ENCODE data around the gene PANK1.

Gene PANK1

GRCh38 chr10:89666138-89666537 lies 21.1 kb upstream of the PANK1 start:
- no peak overlapping the region for H3K4me3 ChIP-seq (ENCODE audit: low read depth, low read length)
- in situ Hi-C loops (cut with HindIII; ENCODE audit: low sequenced_read_pairs), result no loop called here
- no peak for DNase-seq (ENCODE audit: low read depth, low spot score)
- TF ChIP-seq CTCF (IDR thresholded peaks at IDR 0.05; ENCODE audit: low read depth, low read length), result no peak

GRCh38 chr10:89665302-89665701 lies 20.3 kb upstream of the PANK1 start:
- TF ChIP-seq CTCF (IDR thresholded peaks at IDR 0.05; ENCODE audit: low read depth, low read length), result no peak
- in situ Hi-C loops (cut with HindIII; ENCODE audit: low sequenced_read_pairs), result no loop called here
- no peak overlapping the region for H3K4me3 ChIP-seq (ENCODE audit: low read depth, low read length)
- no peak for DNase-seq (ENCODE audit: low read depth, low spot score)

GRCh38 chr10:89664203-89664602 lies 19.2 kb upstream of the PANK1 start:
- in situ Hi-C loops (cut with HindIII; ENCODE audit: low sequenced_read_pairs), result no loop called here
- no peak for TF ChIP-seq CTCF (IDR thresholded peaks at IDR 0.05; ENCODE audit: low read depth, low read length)
- no peak for DNase-seq (ENCODE audit: low read depth, low spot score)
- H3K4me3 ChIP-seq (ENCODE audit: low read depth, low read length), result no peak overlapping the region

GRCh38 chr10:89663144-89663543 lies 18.1 kb upstream of the PANK1 start:
- TF ChIP-seq CTCF (IDR thresholded peaks at IDR 0.05; ENCODE audit: low read depth, low read length), result no peak
- in situ Hi-C loops (cut with HindIII; ENCODE audit: low sequenced_read_pairs), result no loop called here
- no peak overlapping the region for H3K4me3 ChIP-seq (ENCODE audit: low read depth, low read length)
- DNase-seq (ENCODE audit: low read depth, low spot score), result no peak

GRCh38 chr10:89662596-89662995 lies 17.6 kb upstream of the PANK1 start:
- in situ Hi-C loops (cut with HindIII; ENCODE audit: low sequenced_read_pairs), result no loop called here
- no peak for TF ChIP-seq CTCF (IDR thresholded peaks at IDR 0.05; ENCODE audit: low read depth, low read length)

GRCh38 chr10:89659143-89660131 lies 14.4 kb upstream of the PANK1 start:
- H3K4me3 ChIP-seq (ENCODE audit: low read depth, low read length), result no peak overlapping the region
- peak; percentile 86 for DNase-seq (ENCODE audit: low read depth, low spot score)
- in situ Hi-C loops (cut with HindIII; ENCODE audit: low sequenced_read_pairs), result no loop called here
- no peak for TF ChIP-seq CTCF (IDR thresholded peaks at IDR 0.05; ENCODE audit: low read depth, low read length)

More at GRCh38 chr10:89662596-89662995, 17.6 kb upstream of the PANK1 start:
- H3K4me3 ChIP-seq (ENCODE audit: low read depth, low read length), result no peak overlapping the region
- no peak for DNase-seq (ENCODE audit: low read depth, low spot score)
